ENCODE results near the gene ATG9B.

The ATG9B gene

DNA sequence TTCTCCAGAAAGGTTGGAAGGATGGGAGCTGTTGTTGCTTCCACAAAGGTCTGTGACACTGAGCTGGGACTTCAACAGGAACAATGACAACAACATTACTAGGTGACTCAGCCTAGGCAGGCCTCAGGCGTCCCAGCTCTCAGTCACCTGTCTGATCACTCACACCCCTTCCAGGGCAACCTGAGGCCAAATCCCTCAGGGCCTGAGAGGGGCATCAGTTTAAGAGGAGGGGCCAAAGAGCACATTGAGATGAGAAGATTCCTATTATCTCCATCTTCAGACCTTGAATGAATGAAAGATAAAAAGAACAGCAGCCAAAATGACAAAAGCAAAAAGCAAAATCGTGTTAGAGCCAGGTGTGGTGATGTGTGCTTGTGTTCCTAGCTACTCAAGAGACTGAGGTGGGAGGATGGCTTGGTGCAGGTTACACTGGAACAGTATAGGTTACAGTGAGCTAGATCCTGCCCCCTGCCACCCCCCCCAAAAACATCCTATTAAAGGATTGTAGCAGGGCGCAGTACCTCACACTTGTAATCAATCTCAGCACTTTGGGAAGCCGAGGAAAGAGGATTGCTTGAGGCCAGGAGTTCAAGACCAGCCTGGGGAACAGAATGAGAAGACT, at the start of gene ATG9B:
Gene ATG9B, minus strand, starts transcription at position 60 of the 622 bp plus-strand sequence. CDS start 71 bp downstream, outside the sequence.
- DNase-seq: no peak

DNA sequence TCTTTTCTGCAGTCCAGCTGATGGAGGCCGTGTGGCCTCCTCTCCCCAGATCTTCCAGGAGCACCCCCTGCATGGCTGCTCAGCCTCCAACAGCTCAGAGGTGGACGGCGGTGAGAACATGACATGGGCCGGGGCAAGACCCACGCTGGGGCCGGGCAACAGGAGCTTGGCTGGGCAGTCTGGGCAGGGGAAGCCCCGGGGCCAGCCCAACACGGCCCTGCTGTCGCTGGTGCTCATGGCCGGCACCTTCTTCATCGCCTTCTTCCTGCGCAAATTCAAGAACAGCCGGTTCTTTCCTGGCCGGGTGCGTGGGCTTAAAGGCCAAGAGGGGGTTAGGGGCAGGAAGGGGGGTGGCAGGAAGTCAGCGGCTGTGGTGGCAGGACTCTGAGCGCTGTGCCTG, 49.7 kb upstream of the ATG9B start:
- DNase-seq: no peak

DNA sequence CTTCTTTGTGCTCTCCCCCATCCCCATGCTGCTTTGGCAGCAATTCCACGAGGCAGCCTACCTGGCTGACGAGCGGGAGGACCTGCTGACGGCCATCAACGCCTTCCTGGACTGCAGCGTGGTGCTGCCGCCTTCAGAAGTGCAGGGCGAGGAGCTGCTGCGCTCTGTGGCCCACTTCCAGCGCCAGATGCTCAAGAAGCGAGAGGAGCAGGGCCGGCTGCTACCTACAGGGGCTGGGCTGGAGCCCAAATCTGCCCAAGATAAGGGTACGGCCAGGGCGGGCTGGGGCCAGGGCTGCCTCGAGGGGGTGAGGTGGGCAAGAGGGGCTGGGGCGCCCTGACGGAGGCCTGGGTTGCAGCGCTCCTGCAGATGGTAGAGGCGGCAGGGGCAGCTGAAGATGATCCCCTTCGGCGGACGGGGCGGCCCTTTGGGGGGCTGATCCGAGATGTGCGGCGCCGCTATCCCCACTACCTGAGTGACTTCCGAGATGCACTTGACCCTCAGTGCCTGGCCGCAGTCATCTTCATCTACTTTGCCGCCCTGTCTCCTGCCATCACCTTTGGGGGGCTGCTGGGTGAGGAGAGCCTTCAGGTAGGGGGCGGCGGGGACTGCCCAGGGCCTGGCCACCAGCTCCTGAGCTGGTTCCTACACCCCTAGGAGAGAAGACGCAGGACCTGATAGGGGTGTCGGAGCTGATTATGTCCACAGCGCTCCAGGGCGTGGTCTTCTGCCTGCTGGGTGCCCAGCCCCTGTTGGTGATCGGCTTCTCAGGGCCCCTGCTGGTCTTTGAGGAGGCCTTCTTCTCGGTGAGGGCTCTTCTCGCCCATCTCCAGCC, 47.0 kb upstream of the ATG9B start:
- no peak for DNase-seq

GRCh38 chr7:151070574-151070960, 46.3 kb upstream of the ATG9B start:
- no peak for DNase-seq

GRCh38 chr7:151069841-151070573, 45.7 kb upstream of the ATG9B start:
- no peak for DNase-seq

DNA sequence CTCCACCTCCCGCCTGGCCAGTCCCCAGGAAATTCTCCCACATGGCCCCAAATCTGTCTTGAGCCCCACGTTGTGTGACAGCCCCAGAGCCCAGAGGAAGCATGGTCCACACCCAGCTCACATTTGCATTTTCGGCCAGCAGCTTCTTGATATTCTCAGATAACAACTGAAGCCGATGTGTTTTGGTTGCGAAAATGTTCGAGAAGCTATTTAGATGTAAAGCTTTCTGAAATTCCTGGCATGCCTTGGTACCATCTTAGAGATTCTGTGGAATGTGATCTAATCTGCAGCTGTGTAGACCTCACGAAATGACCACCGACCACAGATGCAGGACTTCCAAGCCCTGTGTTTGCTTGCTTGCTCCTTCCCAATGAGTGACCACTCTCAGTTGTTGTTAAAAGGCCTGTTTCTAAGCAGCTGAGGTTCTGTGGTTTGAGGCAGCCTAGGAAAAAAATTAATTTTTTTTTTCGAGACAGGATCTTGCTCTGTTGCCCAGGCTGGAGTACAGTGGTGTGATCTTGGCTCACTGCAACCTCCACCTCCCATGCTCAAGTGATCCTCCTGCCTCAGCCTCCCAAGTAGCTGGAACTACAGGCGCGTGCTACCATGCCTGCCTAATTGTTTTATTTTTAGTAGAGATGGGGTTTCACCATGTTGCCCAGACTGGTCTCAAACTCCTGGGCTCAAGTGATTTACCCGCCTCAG, 43.9 kb upstream of the ATG9B start:
- no peak for DNase-seq

GRCh38 chr7:151066273-151066974, 42.1 kb upstream of the ATG9B start:
- DNase-seq: no peak

GRCh38 chr7:151065516-151065915, 41.2 kb upstream of the ATG9B start:
- no peak for DNase-seq

- DNase-seq: no peak
Measured at GRCh38 chr7:151064993-151065392, 40.7 kb upstream of the ATG9B start.

DNA sequence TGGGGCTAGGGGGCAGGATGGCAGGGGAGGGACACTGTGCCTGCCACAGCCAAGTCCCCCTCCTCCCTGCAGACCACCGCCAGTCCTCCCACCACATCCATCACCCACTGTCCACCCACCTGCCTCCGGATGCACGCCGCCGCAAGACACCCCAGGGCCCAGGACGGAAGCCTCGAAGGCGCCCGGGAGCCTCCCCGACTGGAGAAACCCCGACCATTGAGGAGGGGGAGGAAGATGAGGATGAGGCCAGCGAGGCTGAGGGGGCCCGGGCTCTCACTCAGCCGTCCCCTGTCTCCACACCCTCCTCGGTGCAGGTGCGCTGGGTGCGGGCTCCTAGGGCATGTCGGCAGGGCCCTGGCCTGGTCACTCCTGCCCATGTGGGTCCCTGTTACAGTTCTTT, 40.2 kb upstream of the ATG9B start:
- no peak for DNase-seq

DNA sequence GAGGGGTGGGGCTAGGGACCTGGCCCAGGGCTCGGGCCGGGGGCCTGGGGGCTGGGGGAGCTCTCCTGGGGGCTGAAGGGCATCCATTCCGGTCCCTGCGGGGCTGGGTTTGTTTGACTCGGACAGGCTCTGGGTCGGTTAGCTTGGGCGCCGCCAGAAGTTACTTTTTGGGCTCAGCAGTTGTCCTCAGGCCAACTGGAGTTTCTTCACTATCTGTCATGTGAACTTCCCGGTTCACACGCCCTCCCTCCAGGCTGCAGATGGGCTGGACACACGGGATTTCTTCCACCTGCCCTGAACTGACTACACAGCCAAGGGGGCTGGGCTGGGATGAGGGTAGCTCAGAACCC, 38.9 kb upstream of the ATG9B start:
- DNase-seq: no peak

GRCh38 chr7:151062399-151063211, 38.3 kb upstream of the ATG9B start:
- no peak for DNase-seq

GRCh38 chr7:151062111-151062398, 37.8 kb upstream of the ATG9B start:
- no peak for DNase-seq

GRCh38 chr7:151061213-151062110, 37.2 kb upstream of the ATG9B start:
- no peak for DNase-seq

GRCh38 chr7:151060416-151061212, 36.3 kb upstream of the ATG9B start:
- DNase-seq: peak; percentile 24

DNA sequence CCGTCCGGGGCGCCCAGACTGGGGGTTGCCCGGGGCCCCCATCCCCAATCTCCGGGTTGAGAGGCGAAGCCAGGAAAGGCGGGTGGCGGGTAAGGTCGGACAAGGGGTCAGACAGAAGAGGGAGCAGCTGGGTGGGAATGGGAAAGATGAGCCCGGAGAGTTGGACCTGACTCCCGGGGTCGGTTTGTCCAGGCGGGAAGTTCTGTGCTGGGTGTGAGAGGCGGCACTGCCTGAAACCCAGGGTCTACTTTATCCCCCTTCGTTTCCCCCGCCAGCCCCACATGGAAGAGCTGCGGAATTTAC, 35.8 kb upstream of the ATG9B start:
- DNase-seq: no peak

GRCh38 chr7:151059367-151060112, 35.2 kb upstream of the ATG9B start, which contains the start of gene SLC4A2:
TSS of gene SLC4A2 (plus strand) at chr7:151059589. CDS start at chr7:151061988, 2,399 bp downstream.
- DNase-seq: peak; percentile 73

GRCh38 chr7:151058781-151059366, 34.6 kb upstream of the ATG9B start:
- DNase-seq: peak; percentile 27
